ENCODE results near the gene TP73. TPM values are rescaled to one million over a fixed set of nuclear protein-coding genes. Genes with fewer than 3 reads are reported as not detected.
A peak's percentile ranks its signal among the peaks of the same experiment; 100 is the strongest.

The TP73 gene
- total RNA-seq, 1 donor from 2014 or later = 2.2 TPM

GRCh38 chr1:3729594-3730542 lies 77.6 kb downstream of the TP73 start:
- no peak for TF ChIP-seq CTCF (IDR thresholded peaks at IDR 0.05; ENCODE audit: unreplicated experiment)
- no peak overlapping the region for H3K27ac Mint-ChIP-seq
- no peaks in the 10 kb centered on the region for H3K36me3 Mint-ChIP-seq (ENCODE audit: insufficient read depth)
- no peaks in the 10 kb centered on the region for H3K9me3 Mint-ChIP-seq (ENCODE audit: low read depth)
- no peak overlapping the region for H3K4me3 Mint-ChIP-seq (ENCODE audit: low read depth)
- DNase-seq (ENCODE audit: low spot score, unreplicated experiment) = no peak
- H3K4me1 Mint-ChIP-seq (ENCODE audit: low read depth) = no peaks in the 10 kb centered on the region
- H3K27me3 Mint-ChIP-seq = peaks cover 7% of the 10 kb centered on the region

- H3K4me1 Mint-ChIP-seq (ENCODE audit: low read depth) = no peaks in the 10 kb centered on the region
- H3K9me3 Mint-ChIP-seq (ENCODE audit: low read depth) = no peaks in the 10 kb centered on the region
- no peaks in the 10 kb centered on the region for H3K36me3 Mint-ChIP-seq (ENCODE audit: insufficient read depth)
- no peak for TF ChIP-seq CTCF (IDR thresholded peaks at IDR 0.05; ENCODE audit: unreplicated experiment)
- peaks cover 7% of the 10 kb centered on the region for H3K27me3 Mint-ChIP-seq
- DNase-seq (ENCODE audit: low spot score, unreplicated experiment) = no peak
- peak overlapping the region; percentile 52 for H3K27ac Mint-ChIP-seq
- no peak overlapping the region for H3K4me3 Mint-ChIP-seq (ENCODE audit: low read depth)
These were observed 78.4 kb downstream of the TP73 start for GRCh38 chr1:3730543-3731247.

GRCh38 chr1:3731583-3732433 lies 79.5 kb downstream of the TP73 start:
- Mint-ChIP-seq H3K4me3 (ENCODE audit: low read depth) (no peak overlapping the region), H3K27me3 (peaks cover 7% of the 10 kb centered on the region), H3K36me3 (ENCODE audit: insufficient read depth) (no peaks in the 10 kb centered on the region), H3K4me1 (ENCODE audit: low read depth) (no peaks in the 10 kb centered on the region), H3K27ac (no peak overlapping the region), H3K9me3 (ENCODE audit: low read depth) (no peaks in the 10 kb centered on the region)
- no peak for DNase-seq (ENCODE audit: low spot score, unreplicated experiment)
- TF ChIP-seq CTCF (IDR thresholded peaks at IDR 0.05; ENCODE audit: unreplicated experiment) = no peak

GRCh38 chr1:3732434-3733093 lies 80.2 kb downstream of the TP73 start:
- DNase-seq (ENCODE audit: low spot score, unreplicated experiment) = no peak
- TF ChIP-seq CTCF (IDR thresholded peaks at IDR 0.05; ENCODE audit: unreplicated experiment) = no peak

More at GRCh38 chr1:3732434-3733093, 80.2 kb downstream of the TP73 start:
- peaks cover 3% of the 10 kb centered on the region for H3K36me3 Mint-ChIP-seq (ENCODE audit: insufficient read depth)
- H3K27me3 Mint-ChIP-seq = peaks cover 7% of the 10 kb centered on the region
- H3K27ac Mint-ChIP-seq = no peak overlapping the region
- no peaks in the 10 kb centered on the region for H3K4me1 Mint-ChIP-seq (ENCODE audit: low read depth)
- no peak overlapping the region for H3K4me3 Mint-ChIP-seq (ENCODE audit: low read depth)
- no peaks in the 10 kb centered on the region for H3K9me3 Mint-ChIP-seq (ENCODE audit: low read depth)
